NCI-H2171 treated with DMSO at 0.1 percent for 48 hours (cell line): Measurements from ENCODE around the gene TFF3.

Experiments
- DNase-seq: peaks from one replicate; lab custom pipeline; 2025; lab: John Stamatoyannopoulos, UW

Gene TFF3

GRCh38 chr21:42320791-42321190 is 5.6 kb upstream of the TFF3 start:
- DNase-seq, result no peak

GRCh38 chr21:42319851-42320572 is 4.8 kb upstream of the TFF3 start:
- DNase-seq, result no peak

- DNase-seq, result no peak
Observed at GRCh38 chr21:42319376-42319775, 4.2 kb upstream of the TFF3 start.

GRCh38 chr21:42317826-42318746 is 2.9 kb upstream of the TFF3 start:
- peak; percentile 34 for DNase-seq

- peak; percentile 10 for DNase-seq
Observed at GRCh38 chr21:42317341-42317741, 2.1 kb upstream of the TFF3 start.

GRCh38 chr21:42316891-42317290 is 1.7 kb upstream of the TFF3 start:
- no peak for DNase-seq

GRCh38 chr21:42314616-42315295 is 453 bp downstream of the TFF3 start:
- DNase-seq, result no peak

- DNase-seq, result peak; percentile 9
Observed at GRCh38 chr21:42313501-42313969, 1.7 kb downstream of the TFF3 start.

GRCh38 chr21:42312626-42313104 is 2.5 kb downstream of the TFF3 start:
- peak; percentile 67 for DNase-seq

- peak; percentile 27 for DNase-seq
Observed at GRCh38 chr21:42311816-42312625, 3.2 kb downstream of the TFF3 start.

GRCh38 chr21:42311160-42311559 is 4.0 kb downstream of the TFF3 start:
- DNase-seq, result no peak

GRCh38 chr21:42310411-42311001 is 4.7 kb downstream of the TFF3 start:
- no peak for DNase-seq

- no peak for DNase-seq
Observed at GRCh38 chr21:42309753-42310213, 5.4 kb downstream of the TFF3 start.

- no peak for DNase-seq
Observed at GRCh38 chr21:42308914-42309752, 6.1 kb downstream of the TFF3 start.

GRCh38 chr21:42308161-42308913 is 6.9 kb downstream of the TFF3 start:
- DNase-seq, result no peak

- peak; percentile 74 for DNase-seq
Observed at GRCh38 chr21:42307106-42307505, 8.1 kb downstream of the TFF3 start.

GRCh38 chr21:42306366-42307035 is 8.7 kb downstream of the TFF3 start:
- peak; percentile 75 for DNase-seq

- DNase-seq, result no peak
Observed at GRCh38 chr21:42305707-42306147, 9.5 kb downstream of the TFF3 start.
